OCI-LY3 (cell line): ENCODE data around the gene ATP6V0C.
"Not testable (repeated sequence)": the region's sequence is repeated elsewhere in the genome, so short reads cannot be mapped to it uniquely, and the experiment has no call there.

Experiments used
- H2AFZ ChIP-seq: fragments of 200-600, 300-600 bp; shearing (Covaris generic); 2 replicates; pipeline ENCODE4 v1.6.0; 2014; ENCODE audit warnings: antibody characterized with exemption, low read depth, low read length
- H3K27ac ChIP-seq: fragments of 200-600, 300-600 bp; sonication (generic); 2 replicates; pipeline ENCODE4 v1.5.1; 2014; ENCODE audit warnings: mild to moderate bottlenecking, low read length, moderate library complexity, mixed read lengths
- H3K27me3 ChIP-seq: fragments of 200-600, 300-600 bp; sonication (generic); 2 replicates; pipeline ENCODE4 v1.6.1; 2014; ENCODE audit warnings: low read depth, low read length, mixed read lengths
- H3K36me3 ChIP-seq: fragments of 200-600, 300-600 bp; sonication (generic); replicated peaks from 2 replicates; pipeline ENCODE3; 2014; ENCODE audit warnings: low read depth, low read length, mixed read lengths
- H3K4me1 ChIP-seq: fragments of 300-600, 200-600 bp; sonication (generic); 2 replicates; pipeline ENCODE4 v1.6.1; 2014; ENCODE audit warnings: low read length, mixed read lengths
- H3K4me2 ChIP-seq: fragments of 200-600, 300-600 bp; sonication (generic); 2 replicates; pipeline ENCODE4 v1.6.1; 2014; ENCODE audit warnings: low read length, mixed read lengths
- H3K4me3 ChIP-seq: fragments of 300-600, 200-600 bp; sonication (generic); 2 replicates; pipeline ENCODE4 v1.5.1; 2014; ENCODE audit warnings: antibody characterized with exemption, mild to moderate bottlenecking, low read length, moderate library complexity
- H3K79me2 ChIP-seq: fragments of 300-600, 200-600 bp; shearing (Covaris generic); 2 replicates; pipeline ENCODE4 v1.6.1; 2014; ENCODE audit warnings: mild to moderate bottlenecking, low read length, mixed read lengths
- H3K9ac ChIP-seq: fragments of 300-600, 200-600 bp; shearing (Covaris generic); 2 replicates; pipeline ENCODE4 v1.6.0; 2014; ENCODE audit warnings: mild to moderate bottlenecking, low read length, moderate library complexity
- H3K9me3 ChIP-seq: fragments of 200-600, 300-600 bp; shearing (Covaris generic); 2 replicates; pipeline ENCODE4 v1.6.1; 2014; ENCODE audit warnings: low read length, mixed read lengths; ENCODE audit not compliant: insufficient read depth
- H4K20me1 ChIP-seq: fragments of 200-600, 300-600 bp; sonication (generic); 2 replicates; pipeline ENCODE4 v1.6.1; 2016; ENCODE audit warnings: low read length, mixed read lengths; ENCODE audit not compliant: insufficient read depth
- EZH2phosphoT487 ChIP-seq: fragments of 200-600 bp; shearing (Covaris generic); IDR thresholded peaks from 2 replicates; pipeline ENCODE4 v1.6.1; 2018; ENCODE audit warnings: antibody characterized with exemption, mixed run types, low read depth
- TF ChIP-seq, protein P1 (sequence below): fragments of 200-600, 300-600 bp; sonication (generic); IDR thresholded peaks from 2 replicates; pipeline ENCODE4 v1.5.1; 2014; ENCODE audit warnings: antibody characterized with exemption, low read length, low read depth

ATP6V0C gene

DNA sequence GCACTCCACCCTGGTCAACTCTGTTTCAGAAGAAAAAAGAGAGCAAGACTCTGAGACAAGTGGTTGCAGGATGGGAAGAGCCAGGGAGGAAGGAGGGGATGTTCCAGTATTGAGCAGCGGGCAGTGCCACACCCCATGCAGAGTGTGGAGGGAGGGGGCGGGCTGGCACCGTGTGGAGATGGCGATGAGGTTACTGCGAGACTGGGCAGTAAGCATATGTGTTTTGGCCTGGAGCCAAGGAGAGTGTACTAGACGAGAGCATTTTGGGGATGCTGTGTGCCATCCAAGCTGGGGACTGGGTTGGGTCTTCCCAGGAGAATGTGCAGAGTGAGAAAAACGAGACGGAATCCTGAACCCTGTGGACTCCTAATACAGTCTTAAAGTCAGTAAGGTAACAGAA, 35.5 kb upstream of the ATP6V0C start:
- Histone ChIP-seq H3K4me3 (no peak overlapping the region), H3K9me3 (no peaks in the 10 kb centered on the region), H3K27me3 (no peaks in the 10 kb centered on the region), H3K27ac (no peak overlapping the region), H3K4me1 (peaks cover 6% of the 10 kb centered on the region), H3K4me2 (no peak overlapping the region), H2AFZ (no peak overlapping the region), H4K20me1 (peaks cover 7% of the 10 kb centered on the region; the same call in 1 of the 2 replicates), H3K79me2 (peaks cover 11% of the 10 kb centered on the region; the same call in 1 of the 2 replicates), H3K36me3 (no peaks in the 10 kb centered on the region), H3K9ac (no peak overlapping the region)
- no peak for TF ChIP-seq EZH2phosphoT487
- TF ChIP-seq, protein P1, sequence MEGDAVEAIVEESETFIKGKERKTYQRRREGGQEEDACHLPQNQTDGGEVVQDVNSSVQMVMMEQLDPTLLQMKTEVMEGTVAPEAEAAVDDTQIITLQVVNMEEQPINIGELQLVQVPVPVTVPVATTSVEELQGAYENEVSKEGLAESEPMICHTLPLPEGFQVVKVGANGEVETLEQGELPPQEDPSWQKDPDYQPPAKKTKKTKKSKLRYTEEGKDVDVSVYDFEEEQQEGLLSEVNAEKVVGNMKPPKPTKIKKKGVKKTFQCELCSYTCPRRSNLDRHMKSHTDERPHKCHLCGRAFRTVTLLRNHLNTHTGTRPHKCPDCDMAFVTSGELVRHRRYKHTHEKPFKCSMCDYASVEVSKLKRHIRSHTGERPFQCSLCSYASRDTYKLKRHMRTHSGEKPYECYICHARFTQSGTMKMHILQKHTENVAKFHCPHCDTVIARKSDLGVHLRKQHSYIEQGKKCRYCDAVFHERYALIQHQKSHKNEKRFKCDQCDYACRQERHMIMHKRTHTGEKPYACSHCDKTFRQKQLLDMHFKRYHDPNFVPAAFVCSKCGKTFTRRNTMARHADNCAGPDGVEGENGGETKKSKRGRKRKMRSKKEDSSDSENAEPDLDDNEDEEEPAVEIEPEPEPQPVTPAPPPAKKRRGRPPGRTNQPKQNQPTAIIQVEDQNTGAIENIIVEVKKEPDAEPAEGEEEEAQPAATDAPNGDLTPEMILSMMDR = no peak

DNA sequence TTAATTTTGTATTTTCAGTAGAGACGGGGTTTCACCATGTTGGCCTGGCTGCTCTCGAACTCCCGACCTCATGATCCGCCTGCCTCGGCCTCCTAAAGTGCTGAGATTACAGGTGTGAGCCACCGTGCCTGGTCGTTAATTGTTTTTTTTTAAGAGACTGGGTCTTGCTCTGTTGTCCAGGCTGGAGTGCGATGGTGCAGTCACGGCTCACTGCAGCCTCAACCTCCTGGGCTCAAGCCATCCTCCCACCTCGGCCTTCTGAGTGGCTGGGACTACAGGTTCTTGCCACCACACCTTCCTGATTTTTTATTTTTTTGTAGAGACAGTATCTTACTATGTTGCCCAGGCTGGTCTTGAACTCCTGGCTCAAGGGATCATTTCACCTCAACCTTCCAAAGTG, 33.8 kb upstream of the ATP6V0C start:
- not testable (repeated sequence) for H3K79me2 ChIP-seq, H2AFZ ChIP-seq, H4K20me1 ChIP-seq, H3K9me3 ChIP-seq, H3K36me3 ChIP-seq, H3K4me3 ChIP-seq, H3K4me1 ChIP-seq, H3K27me3 ChIP-seq, H3K9ac ChIP-seq, H3K4me2 ChIP-seq, H3K27ac ChIP-seq

DNA sequence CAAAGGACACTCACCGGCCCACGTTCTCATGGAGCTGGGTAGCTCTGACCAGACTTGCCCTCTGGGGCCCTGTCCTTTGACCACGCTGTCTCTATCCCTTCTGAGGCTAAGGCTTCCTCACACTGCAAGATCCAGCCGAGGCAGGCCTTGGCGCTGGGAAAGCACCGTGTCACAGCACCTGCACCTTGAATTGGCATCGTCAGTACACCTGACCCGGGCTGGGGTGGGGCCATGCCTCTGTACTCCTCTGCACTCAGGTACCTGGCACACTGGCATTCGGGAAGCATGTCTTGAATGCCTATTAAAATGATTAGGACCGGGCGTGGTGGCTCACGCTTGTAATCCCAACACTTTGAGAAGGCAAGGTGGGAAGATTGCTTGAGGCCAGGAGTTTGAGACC, 32.8 kb upstream of the ATP6V0C start:
- H4K20me1 ChIP-seq = peaks cover 4% of the 10 kb centered on the region; the same call in 1 of the 2 replicates
- H3K36me3 ChIP-seq = no peaks in the 10 kb centered on the region
- H3K27ac ChIP-seq = no peak overlapping the region
- H3K4me2 ChIP-seq = no peak overlapping the region
- no peak overlapping the region for H3K4me3 ChIP-seq
- H3K4me1 ChIP-seq = peaks cover 2% of the 10 kb centered on the region
- H3K9me3 ChIP-seq = no peaks in the 10 kb centered on the region
- no peaks in the 10 kb centered on the region for H3K27me3 ChIP-seq
- peaks cover 3% of the 10 kb centered on the region; the same call in 1 of the 2 replicates for H3K79me2 ChIP-seq
- no peak for TF ChIP-seq EZH2phosphoT487
- TF ChIP-seq, protein P1 = no peak
- no peak overlapping the region for H2AFZ ChIP-seq
- H3K9ac ChIP-seq = no peak overlapping the region

DNA sequence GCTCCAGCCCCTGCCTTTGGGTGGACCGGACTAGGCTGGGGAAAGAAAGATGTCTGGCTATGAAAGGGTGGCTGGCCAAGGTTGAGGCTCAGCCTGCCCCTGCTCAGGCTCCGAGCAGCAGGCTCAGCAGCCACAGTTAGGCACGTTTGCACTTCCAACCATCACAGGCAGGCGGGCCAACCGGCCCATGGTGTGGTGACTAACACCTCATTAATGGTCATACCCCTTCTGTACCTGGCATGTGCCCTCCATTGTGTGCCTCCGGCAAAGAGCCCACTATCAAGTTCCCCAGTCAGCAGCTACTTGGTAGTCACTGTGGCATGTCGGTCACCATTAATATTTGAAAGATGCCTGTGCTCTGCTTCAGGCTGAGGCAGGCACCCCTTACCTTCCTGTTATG, 32.1 kb upstream of the ATP6V0C start:
- H2AFZ ChIP-seq = no peak overlapping the region
- TF ChIP-seq, protein P1 = no peak
- no peak for TF ChIP-seq EZH2phosphoT487
- no peak overlapping the region for H3K27ac ChIP-seq
- no peaks in the 10 kb centered on the region for H3K79me2 ChIP-seq
- H3K9ac ChIP-seq = no peak overlapping the region
- no peaks in the 10 kb centered on the region for H3K27me3 ChIP-seq
- no peaks in the 10 kb centered on the region for H3K9me3 ChIP-seq
- H3K36me3 ChIP-seq = no peaks in the 10 kb centered on the region
- H3K4me1 ChIP-seq = peaks cover 3% of the 10 kb centered on the region
- no peak overlapping the region for H3K4me3 ChIP-seq
- no peak overlapping the region for H3K4me2 ChIP-seq
- no peaks in the 10 kb centered on the region for H4K20me1 ChIP-seq

DNA sequence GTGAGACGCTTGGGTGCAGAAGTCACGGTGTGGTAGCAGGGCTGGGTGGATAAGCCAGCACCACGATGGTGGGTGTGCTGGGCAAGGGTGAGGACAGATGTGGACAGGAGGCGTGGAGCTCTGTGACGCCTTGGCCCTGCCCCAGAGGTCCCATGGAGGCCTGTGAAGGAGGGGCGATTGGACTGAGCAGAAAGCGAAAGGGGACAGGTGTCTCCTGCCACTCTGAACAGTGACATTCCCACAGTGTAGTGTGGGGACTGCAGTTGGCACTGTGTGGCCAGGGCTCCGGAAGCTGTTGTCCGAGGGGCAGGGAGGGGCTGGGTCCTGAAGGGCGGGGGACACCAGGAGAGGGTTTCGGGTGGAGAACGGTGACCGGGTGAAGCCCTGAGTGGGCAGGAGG, 31.5 kb upstream of the ATP6V0C start:
- Histone ChIP-seq H3K27me3 (no peaks in the 10 kb centered on the region), H3K9me3 (no peaks in the 10 kb centered on the region), H3K4me1 (peaks cover 8% of the 10 kb centered on the region), H3K79me2 (no peaks in the 10 kb centered on the region), H4K20me1 (no peaks in the 10 kb centered on the region), H3K27ac (no peak overlapping the region), H3K4me3 (no peak overlapping the region), H3K4me2 (no peak overlapping the region), H2AFZ (no peak overlapping the region), H3K9ac (no peak overlapping the region), H3K36me3 (no peaks in the 10 kb centered on the region)
- no peak for TF ChIP-seq EZH2phosphoT487
- TF ChIP-seq, protein P1 = no peak
